Measurements from ENCODE around the gene SHANK3.

The SHANK3 gene

DNA sequence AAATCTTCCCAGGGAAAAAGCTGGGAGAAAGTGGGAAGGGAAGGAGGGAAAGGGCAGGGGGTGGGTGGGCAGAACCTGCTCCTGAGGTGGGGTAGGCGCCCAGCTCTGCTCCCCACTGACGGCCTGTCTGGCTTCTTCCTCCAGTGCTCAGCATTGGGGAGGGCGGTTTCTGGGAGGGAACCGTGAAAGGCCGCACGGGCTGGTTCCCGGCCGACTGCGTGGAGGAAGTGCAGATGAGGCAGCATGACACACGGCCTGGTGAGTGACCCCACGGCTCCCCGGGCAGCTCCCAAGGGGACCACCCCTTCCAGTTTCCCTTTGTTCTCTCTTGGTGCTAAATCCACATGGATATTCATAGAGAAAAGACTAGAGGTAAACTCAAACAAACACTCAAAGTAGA lies 25.9 kb downstream of the SHANK3 start:
- H3K4me3 ChIP-seq (ENCODE audit: low read depth, low read length): no peak overlapping the region
- POLR2A ChIA-PET: no interaction called here
- peaks cover 0 to 36% of the 10 kb centered on the region in 2 experiments; a peak in 1 of 3 replicates for H3K36me3 ChIP-seq (ENCODE audit: control insufficient read depth in 2 of 2, insufficient read depth in 1 of 2, low read length in 2 of 2)
- H3K27ac ChIP-seq (ENCODE audit: extremely low read depth, low read depth, low read length): no peak overlapping the region
- no peaks in the 10 kb centered on the region for H3K4me1 ChIP-seq (ENCODE audit: control insufficient read depth, insufficient read depth, low read length)
- no peak for TF ChIP-seq GLI2 (tag by site-specific recombination; IDR thresholded peaks at IDR 0.05; ENCODE audit: borderline replicate concordance, low read depth)
- TF ChIP-seq, protein P1, sequence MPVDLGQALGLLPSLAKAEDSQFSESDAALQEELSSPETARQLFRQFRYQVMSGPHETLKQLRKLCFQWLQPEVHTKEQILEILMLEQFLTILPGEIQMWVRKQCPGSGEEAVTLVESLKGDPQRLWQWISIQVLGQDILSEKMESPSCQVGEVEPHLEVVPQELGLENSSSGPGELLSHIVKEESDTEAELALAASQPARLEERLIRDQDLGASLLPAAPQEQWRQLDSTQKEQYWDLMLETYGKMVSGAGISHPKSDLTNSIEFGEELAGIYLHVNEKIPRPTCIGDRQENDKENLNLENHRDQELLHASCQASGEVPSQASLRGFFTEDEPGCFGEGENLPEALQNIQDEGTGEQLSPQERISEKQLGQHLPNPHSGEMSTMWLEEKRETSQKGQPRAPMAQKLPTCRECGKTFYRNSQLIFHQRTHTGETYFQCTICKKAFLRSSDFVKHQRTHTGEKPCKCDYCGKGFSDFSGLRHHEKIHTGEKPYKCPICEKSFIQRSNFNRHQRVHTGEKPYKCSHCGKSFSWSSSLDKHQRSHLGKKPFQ (tag by site-specific recombination; IDR thresholded peaks at IDR 0.05): no peak
- 0 out of 2 replicates have a peak, but pooled peaks have one; percentile 24 for TF ChIP-seq GLIS1 (tag by site-specific recombination; IDR thresholded peaks at IDR 0.05)
- CTCF ChIA-PET: interaction anchor here (0.6 to 0.7 kb wide), 2 partner anchors 11 to 34 kb away, joined by 3 to 4 read pairs; no protein-coding TSS in a partner anchor
- no peaks in the 10 kb centered on the region for H3K9me3 ChIP-seq (ENCODE audit: control insufficient read depth, insufficient read depth, low read depth, low read length)

DNA sequence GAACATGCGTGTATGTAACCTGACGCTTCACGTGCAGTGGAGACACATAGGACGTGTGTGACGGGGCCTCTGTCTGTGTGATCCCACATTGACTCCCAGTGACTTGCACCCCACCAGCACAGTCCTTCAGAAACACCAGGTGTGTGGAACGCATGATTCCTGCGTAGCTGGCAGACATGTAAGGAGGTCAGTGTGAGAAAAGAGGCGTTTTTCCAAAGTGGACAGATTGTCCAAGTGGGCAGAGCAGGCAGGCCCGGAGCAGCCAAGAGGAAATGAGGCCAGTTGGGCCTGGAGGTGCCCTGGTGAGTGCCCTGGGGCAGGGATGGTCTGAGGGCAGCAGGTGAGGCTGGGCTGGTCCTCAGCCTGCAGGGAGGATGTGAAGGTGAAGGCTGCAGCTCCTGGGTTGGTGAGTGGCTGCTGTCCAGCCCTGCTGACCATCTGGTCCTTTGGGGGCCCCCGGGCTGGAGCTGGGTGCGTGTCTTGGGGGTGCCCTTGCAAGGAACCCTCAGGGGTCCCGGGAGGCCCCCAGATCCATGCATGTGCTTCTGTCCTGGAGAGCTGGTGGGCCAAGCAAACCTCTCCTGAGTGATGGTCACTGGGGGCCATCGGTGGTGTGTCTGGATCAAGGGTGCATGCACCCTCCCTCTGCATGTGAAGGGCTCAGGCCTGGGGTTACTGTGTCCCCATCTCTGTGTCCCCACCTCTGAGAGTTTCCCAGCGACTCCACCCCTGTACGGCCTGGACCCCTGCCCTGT lies 26.6 kb downstream of the SHANK3 start:
- no peak overlapping the region for H3K27ac ChIP-seq (ENCODE audit: extremely low read depth, low read depth, low read length)

More for the DNA sequence above, 26.6 kb downstream of the SHANK3 start:
- ChIA-PET CTCF (interaction anchor here (0.6 to 0.7 kb wide), 3 partner anchors 12 to 340 kb away, joined by 3 read pairs; no protein-coding TSS in a partner anchor), POLR2A (no interaction called here)
- no peaks in the 10 kb centered on the region for H3K4me1 ChIP-seq (ENCODE audit: control insufficient read depth, insufficient read depth, low read length)
- TF ChIP-seq ZNF530 (tag by site-specific recombination; IDR thresholded peaks at IDR 0.05; ENCODE audit: low read depth) (no peak), TCF7L2 (IDR thresholded peaks at IDR 0.05; ENCODE audit: borderline replicate concordance, low read depth, low read length) (no peak), ZNF341 (tag by site-specific recombination; IDR thresholded peaks at IDR 0.05; ENCODE audit: low read depth) (no peak), ZNF843 (tag by site-specific recombination; IDR thresholded peaks at IDR 0.05) (no peak), KLF16 (tag by site-specific recombination; IDR thresholded peaks at IDR 0.05) (no peak)
- TF ChIP-seq, protein P2, sequence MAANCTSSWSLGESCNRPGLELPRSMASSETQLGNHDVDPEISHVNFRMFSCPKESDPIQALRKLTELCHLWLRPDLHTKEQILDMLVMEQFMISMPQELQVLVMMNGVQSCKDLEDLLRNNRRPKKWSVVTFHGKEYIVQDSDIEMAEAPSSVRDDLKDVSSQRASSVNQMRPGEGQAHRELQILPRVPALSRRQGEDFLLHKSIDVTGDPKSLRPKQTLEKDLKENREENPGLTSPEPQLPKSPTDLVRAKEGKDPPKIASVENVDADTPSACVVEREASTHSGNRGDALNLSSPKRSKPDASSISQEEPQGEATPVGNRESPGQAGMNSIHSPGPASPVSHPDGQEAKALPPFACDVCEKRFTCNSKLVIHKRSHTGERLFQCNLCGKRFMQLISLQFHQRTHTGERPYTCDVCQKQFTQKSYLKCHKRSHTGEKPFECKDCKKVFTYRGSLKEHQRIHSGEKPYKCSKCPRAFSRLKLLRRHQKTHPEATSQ (tag by site-specific recombination; IDR thresholded peaks at IDR 0.05): no peak
- TF ChIP-seq, protein P3, sequence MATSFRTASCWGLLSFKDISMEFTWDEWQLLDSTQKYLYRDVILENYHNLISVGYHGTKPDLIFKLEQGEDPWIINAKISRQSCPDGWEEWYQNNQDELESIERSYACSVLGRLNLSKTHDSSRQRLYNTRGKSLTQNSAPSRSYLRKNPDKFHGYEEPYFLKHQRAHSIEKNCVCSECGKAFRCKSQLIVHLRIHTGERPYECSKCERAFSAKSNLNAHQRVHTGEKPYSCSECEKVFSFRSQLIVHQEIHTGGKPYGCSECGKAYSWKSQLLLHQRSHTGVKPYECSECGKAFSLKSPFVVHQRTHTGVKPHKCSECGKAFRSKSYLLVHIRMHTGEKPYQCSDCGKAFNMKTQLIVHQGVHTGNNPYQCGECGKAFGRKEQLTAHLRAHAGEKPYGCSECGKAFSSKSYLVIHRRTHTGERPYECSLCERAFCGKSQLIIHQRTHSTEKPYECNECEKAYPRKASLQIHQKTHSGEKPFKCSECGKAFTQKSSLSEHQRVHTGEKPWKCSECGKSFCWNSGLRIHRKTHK (tag by site-specific recombination; IDR thresholded peaks at IDR 0.05): no peak
- TF ChIP-seq, protein P4, sequence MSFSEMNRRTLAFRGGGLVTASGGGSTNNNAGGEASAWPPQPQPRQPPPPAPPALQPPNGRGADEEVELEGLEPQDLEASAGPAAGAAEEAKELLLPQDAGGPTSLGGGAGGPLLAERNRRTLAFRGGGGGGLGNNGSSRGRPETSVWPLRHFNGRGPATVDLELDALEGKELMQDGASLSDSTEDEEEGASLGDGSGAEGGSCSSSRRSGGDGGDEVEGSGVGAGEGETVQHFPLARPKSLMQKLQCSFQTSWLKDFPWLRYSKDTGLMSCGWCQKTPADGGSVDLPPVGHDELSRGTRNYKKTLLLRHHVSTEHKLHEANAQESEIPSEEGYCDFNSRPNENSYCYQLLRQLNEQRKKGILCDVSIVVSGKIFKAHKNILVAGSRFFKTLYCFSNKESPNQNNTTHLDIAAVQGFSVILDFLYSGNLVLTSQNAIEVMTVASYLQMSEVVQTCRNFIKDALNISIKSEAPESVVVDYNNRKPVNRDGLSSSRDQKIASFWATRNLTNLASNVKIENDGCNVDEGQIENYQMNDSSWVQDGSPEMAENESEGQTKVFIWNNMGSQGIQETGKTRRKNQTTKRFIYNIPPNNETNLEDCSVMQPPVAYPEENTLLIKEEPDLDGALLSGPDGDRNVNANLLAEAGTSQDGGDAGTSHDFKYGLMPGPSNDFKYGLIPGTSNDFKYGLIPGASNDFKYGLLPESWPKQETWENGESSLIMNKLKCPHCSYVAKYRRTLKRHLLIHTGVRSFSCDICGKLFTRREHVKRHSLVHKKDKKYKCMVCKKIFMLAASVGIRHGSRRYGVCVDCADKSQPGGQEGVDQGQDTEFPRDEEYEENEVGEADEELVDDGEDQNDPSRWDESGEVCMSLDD (tag by site-specific recombination; IDR thresholded peaks at IDR 0.05): peak; percentile 24; the same call in 1 of the 2 replicates
- TF ChIP-seq, protein P5, sequence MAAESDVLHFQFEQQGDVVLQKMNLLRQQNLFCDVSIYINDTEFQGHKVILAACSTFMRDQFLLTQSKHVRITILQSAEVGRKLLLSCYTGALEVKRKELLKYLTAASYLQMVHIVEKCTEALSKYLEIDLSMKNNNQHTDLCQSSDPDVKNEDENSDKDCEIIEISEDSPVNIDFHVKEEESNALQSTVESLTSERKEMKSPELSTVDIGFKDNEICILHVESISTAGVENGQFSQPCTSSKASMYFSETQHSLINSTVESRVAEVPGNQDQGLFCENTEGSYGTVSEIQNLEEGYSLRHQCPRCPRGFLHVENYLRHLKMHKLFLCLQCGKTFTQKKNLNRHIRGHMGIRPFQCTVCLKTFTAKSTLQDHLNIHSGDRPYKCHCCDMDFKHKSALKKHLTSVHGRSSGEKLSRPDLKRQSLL (tag by site-specific recombination; IDR thresholded peaks at IDR 0.05): no peak
- no peak overlapping the region for H3K4me3 ChIP-seq (ENCODE audit: low read depth, low read length)
- H3K9me3 ChIP-seq (ENCODE audit: control insufficient read depth, insufficient read depth, low read depth, low read length): no peaks in the 10 kb centered on the region
- peaks cover 0 to 43% of the 10 kb centered on the region in 2 experiments; a peak in 1 of 3 replicates for H3K36me3 ChIP-seq (ENCODE audit: control insufficient read depth in 2 of 2, insufficient read depth in 1 of 2, low read length in 2 of 2)
